Measurements from ENCODE around the gene SYNDIG1. TPM values are rescaled to one million over a fixed set of nuclear protein-coding genes. Genes with fewer than 3 reads are reported as not detected.

SYNDIG1 gene
- total RNA-seq, 6 donors from 2014 or later = 0.30 to 0.37 (median 0.34) TPM; not detected in 3

DNA sequence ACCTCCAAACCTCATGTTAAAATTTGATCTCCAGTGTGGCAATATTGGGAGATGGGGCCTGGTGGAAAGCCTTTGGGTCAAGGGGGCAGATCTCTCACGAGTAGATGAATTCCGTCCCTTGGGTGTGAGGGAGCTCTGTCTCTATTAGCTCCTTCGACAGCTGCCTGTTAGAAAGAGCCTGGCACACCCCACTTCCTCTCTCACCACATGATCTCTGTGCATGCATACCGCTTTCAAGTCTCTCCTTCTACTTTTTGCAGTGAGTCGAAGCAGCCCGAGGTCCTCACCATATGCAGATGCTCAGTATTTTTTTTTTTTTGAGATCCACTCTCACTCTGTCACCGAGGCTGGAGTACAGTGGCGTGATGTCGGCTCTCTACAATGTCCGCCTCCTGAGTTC lies 176.9 kb downstream of the SYNDIG1 start:
- DNase-seq (no peak), ATAC-seq (ENCODE audit: low FRiP score in 2 of 2) (no peak)
- no peaks in the 10 kb centered on the region for H3K27me3 ChIP-seq
- H3K9me3 ChIP-seq = no peaks in the 10 kb centered on the region
- no peak overlapping the region for H3K4me3 ChIP-seq
- H3K4me1 ChIP-seq = no peaks in the 10 kb centered on the region
- no peaks in the 10 kb centered on the region for H3K36me3 ChIP-seq
- 61 to 69% methylated on average over 10 of the region's 10 CpGs for WGBS, 2 donors
- H3K27ac ChIP-seq = no peak overlapping the region
- TF ChIP-seq EP300 (IDR thresholded peaks at IDR 0.05) (no peak), POLR2A (IDR thresholded peaks at IDR 0.05) (no peak), POLR2AphosphoS5 (IDR thresholded peaks at IDR 0.05) (no peak)
- TF ChIP-seq, protein P1, sequence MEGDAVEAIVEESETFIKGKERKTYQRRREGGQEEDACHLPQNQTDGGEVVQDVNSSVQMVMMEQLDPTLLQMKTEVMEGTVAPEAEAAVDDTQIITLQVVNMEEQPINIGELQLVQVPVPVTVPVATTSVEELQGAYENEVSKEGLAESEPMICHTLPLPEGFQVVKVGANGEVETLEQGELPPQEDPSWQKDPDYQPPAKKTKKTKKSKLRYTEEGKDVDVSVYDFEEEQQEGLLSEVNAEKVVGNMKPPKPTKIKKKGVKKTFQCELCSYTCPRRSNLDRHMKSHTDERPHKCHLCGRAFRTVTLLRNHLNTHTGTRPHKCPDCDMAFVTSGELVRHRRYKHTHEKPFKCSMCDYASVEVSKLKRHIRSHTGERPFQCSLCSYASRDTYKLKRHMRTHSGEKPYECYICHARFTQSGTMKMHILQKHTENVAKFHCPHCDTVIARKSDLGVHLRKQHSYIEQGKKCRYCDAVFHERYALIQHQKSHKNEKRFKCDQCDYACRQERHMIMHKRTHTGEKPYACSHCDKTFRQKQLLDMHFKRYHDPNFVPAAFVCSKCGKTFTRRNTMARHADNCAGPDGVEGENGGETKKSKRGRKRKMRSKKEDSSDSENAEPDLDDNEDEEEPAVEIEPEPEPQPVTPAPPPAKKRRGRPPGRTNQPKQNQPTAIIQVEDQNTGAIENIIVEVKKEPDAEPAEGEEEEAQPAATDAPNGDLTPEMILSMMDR (IDR thresholded peaks at IDR 0.05) = no peak

DNA sequence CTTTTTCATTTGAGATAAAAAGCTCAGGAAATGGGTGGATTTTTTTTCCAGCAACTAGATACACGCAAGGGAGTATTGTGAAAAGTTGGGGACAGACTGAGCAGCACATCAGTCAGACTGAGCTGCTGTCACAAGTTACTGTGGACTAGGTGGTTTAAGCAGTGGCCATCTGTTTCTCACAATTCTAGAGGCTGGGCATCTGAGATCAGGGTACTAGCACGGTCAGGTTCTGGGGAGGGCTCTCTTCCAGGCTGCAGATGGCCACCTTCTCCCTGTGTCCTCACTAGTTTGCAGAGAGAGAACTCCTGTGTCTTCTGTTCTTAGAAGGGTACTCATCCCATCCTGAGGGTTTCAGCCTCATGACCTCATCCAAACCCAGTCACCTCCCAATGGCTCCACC lies 178.3 kb downstream of the SYNDIG1 start:
- Histone ChIP-seq H3K27me3 (no peaks in the 10 kb centered on the region), H3K9me3 (no peaks in the 10 kb centered on the region), H3K4me3 (no peak overlapping the region), H3K4me1 (no peaks in the 10 kb centered on the region), H3K36me3 (no peaks in the 10 kb centered on the region), H3K27ac (no peak overlapping the region)
- DNase-seq (no peak), ATAC-seq (ENCODE audit: low FRiP score in 2 of 2) (no peak)
- WGBS, 2 donors = 53 to 65% methylated on average over 2 of the region's 2 CpGs
- TF ChIP-seq EP300 (IDR thresholded peaks at IDR 0.05) = no peak

DNA sequence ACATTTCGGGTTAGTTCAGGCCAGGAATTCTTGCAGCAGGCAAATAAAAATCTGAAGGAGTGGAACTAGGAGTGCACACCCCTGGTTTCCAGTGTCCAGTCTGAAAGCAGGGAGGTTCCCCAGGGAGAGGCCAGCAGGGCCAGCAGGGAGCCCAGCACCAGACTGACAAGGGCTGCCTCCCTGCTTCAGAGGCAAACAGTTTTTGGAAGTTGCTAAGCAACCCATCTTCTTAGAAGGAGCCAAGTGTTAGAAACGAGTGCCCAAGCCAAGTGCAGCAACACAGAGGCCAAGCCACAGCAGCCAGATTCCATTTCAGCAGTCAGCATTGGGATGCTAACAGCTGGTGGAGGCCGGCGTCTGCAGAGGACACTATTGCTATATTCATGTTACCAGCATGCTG lies 179.1 kb downstream of the SYNDIG1 start:
- Histone ChIP-seq H3K9me3 (no peaks in the 10 kb centered on the region), H3K27me3 (no peaks in the 10 kb centered on the region), H3K4me1 (no peaks in the 10 kb centered on the region), H3K4me3 (no peak overlapping the region), H3K36me3 (no peaks in the 10 kb centered on the region), H3K27ac (no peak overlapping the region)
- 55 to 70% methylated on average over 4 of the region's 4 CpGs for WGBS, 2 donors
- TF ChIP-seq POLR2A (IDR thresholded peaks at IDR 0.05) = no peak
- TF ChIP-seq EP300 (IDR thresholded peaks at IDR 0.05) = no peak
- no peak for TF ChIP-seq POLR2AphosphoS5 (IDR thresholded peaks at IDR 0.05)
- TF ChIP-seq, protein P1 (IDR thresholded peaks at IDR 0.05) = no peak
- ATAC-seq (ENCODE audit: low FRiP score in 2 of 2) = peak in 1 of 2 donors; percentile 24
- no peak for DNase-seq

DNA sequence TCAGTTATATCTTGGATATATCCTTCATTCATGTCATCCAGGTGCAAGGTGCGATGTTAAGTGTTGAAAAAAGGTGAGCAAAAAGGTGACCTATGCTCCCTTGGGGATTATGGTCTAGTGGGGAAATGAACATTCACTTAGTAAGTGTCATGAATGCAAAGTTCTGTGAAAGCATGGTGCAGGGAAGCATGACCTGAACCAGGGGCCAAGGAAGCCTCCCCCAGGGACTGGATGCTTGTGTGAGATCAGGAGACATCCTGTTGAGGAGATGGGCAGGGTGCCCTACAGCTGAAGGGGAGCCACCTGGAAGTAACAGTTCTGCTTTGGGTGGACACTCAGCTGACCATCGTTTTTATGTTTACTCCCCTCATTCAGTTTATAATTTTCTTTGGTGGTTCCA lies 179.5 kb downstream of the SYNDIG1 start:
- 73 to 84% methylated on average over 2 of the region's 2 CpGs for WGBS, 2 donors
- Histone ChIP-seq H3K9me3 (no peaks in the 10 kb centered on the region), H3K27ac (no peak overlapping the region), H3K4me3 (no peak overlapping the region), H3K27me3 (no peaks in the 10 kb centered on the region), H3K4me1 (no peaks in the 10 kb centered on the region), H3K36me3 (no peaks in the 10 kb centered on the region)
- ATAC-seq (ENCODE audit: low FRiP score in 2 of 2) (no peak), DNase-seq (no peak)
- TF ChIP-seq POLR2AphosphoS5 (IDR thresholded peaks at IDR 0.05) (no peak), POLR2A (IDR thresholded peaks at IDR 0.05) (no peak), EP300 (IDR thresholded peaks at IDR 0.05) (no peak)
- TF ChIP-seq, protein P1 (IDR thresholded peaks at IDR 0.05) = no peak

DNA sequence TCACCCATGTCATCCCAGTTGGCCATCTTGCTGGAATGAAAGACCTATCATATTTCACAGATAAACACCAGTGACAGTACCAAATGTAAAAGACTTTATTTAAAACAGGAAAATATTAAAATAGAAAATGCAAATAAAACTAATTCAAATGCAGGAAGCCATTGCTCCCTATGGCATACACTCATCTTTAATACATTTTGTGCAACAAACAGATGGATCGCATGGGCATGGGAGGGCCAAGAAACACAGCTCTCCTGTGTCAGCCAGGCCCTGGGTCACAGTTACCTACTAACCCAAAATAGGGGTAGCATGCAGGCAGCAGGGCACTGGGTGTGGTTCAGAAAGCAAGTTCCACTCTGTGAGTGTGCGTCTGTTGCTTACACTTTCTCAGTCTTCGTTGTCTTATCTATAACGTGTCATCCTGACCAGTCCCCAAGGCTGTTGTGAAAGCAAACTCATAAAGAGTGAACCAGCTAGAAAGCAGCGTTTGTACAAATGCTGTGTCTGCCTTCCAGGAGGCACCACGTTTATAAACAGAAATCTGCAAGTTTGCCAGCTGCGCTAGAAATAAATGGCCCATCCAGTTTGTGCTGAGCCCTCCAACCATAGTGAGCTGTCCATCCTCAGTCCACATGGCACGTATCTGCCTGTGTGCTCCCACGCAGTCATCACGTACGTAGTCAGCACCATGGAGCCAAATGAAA lies 180.5 kb downstream of the SYNDIG1 start:
- no peak for ATAC-seq (ENCODE audit: low FRiP score in 2 of 2)
- 60 to 75% methylated on average over 11 of the region's 11 CpGs for WGBS, 2 donors
- no peak for DNase-seq
- no peaks in the 10 kb centered on the region for H3K27me3 ChIP-seq
- no peaks in the 10 kb centered on the region for H3K9me3 ChIP-seq
- no peaks in the 10 kb centered on the region for H3K36me3 ChIP-seq
- H3K4me1 ChIP-seq = no peaks in the 10 kb centered on the region
- TF ChIP-seq POLR2A (IDR thresholded peaks at IDR 0.05) = no peak
- no peak for TF ChIP-seq EP300 (IDR thresholded peaks at IDR 0.05)
- no peak for TF ChIP-seq POLR2AphosphoS5 (IDR thresholded peaks at IDR 0.05)
- TF ChIP-seq, protein P1 (IDR thresholded peaks at IDR 0.05) = no peak
- no peak overlapping the region for H3K4me3 ChIP-seq
- no peak overlapping the region for H3K27ac ChIP-seq
